H9 (cell line): ENCODE results near the gene C14orf132. TPM values are rescaled to one million over a fixed set of nuclear protein-coding genes. Genes with fewer than 3 reads are reported as not detected.
A peak's percentile ranks its signal among the peaks of the same experiment; 100 is the strongest.

Experiments
- DNase-seq: peaks from one replicate; pipeline ENCODE4 v3.0.0-alpha.2; 2017
- H2AFZ ChIP-seq: one replicate; pipeline ENCODE4 v1.6.1; 2013; ENCODE audit warnings: mild to moderate bottlenecking, low read length, control low read depth, moderate library complexity
- H2AK5ac ChIP-seq: 2 replicates; pipeline ENCODE4 v1.6.1; 2013; ENCODE audit warnings: low read length, control low read depth, mixed read lengths; ENCODE audit not compliant: insufficient read length
- H2BK120ac ChIP-seq: one replicate; pipeline ENCODE4 v1.6.1; 2013; ENCODE audit warnings: low read depth, mild to moderate bottlenecking, low read length, control low read depth, inconsistent platforms; ENCODE audit not compliant: poor library complexity, severe bottlenecking
- H2BK12ac ChIP-seq: 2 replicates; pipeline ENCODE4 v1.6.1; 2013; ENCODE audit warnings: low read length, control low read depth, mixed read lengths, low read depth; ENCODE audit not compliant: insufficient read length
- H2BK15ac ChIP-seq: 2 replicates; pipeline ENCODE4 v1.6.1; 2013; ENCODE audit warnings: low read depth, low read length, control low read depth
- H2BK20ac ChIP-seq: one replicate; pipeline ENCODE4 v1.6.1; 2013; ENCODE audit warnings: low read depth, mild to moderate bottlenecking, low read length, control low read depth, inconsistent platforms; ENCODE audit not compliant: poor library complexity, severe bottlenecking
- H2BK5ac ChIP-seq: 2 replicates; pipeline ENCODE4 v1.6.1; 2013; ENCODE audit warnings: low read length, control low read depth, mixed read lengths; ENCODE audit not compliant: insufficient read length
- H3K14ac ChIP-seq: 2 replicates; pipeline ENCODE4 v1.6.1; 2013; ENCODE audit warnings: low read length, control low read depth; ENCODE audit not compliant: insufficient read depth
- H3K18ac ChIP-seq: 2 replicates; pipeline ENCODE4 v1.6.1; 2013; ENCODE audit warnings: low read depth, mild to moderate bottlenecking, mixed read lengths, low read length, control low read depth; ENCODE audit not compliant: insufficient read length
- H3K23ac ChIP-seq: 2 replicates; pipeline ENCODE4 v1.6.1; 2013; ENCODE audit warnings: low read length, control low read depth, mixed read lengths, low read depth; ENCODE audit not compliant: insufficient read length
- H3K23me2 ChIP-seq: 2 replicates; pipeline ENCODE4 v1.6.1; 2013; ENCODE audit warnings: low read depth, mild to moderate bottlenecking, mixed read lengths, low read length, control low read depth; ENCODE audit not compliant: insufficient read length, poor library complexity, severe bottlenecking
- H3K27ac ChIP-seq: 2 replicates; pipeline ENCODE4 v1.5.1; 2013; ENCODE audit warnings: low read length, control low read depth, mixed read lengths, low read depth; ENCODE audit not compliant: insufficient read length
- H3K27me3 ChIP-seq: 2 replicates; pipeline ENCODE4 v1.6.1; 2013; ENCODE audit warnings: low read length, control low read depth, inconsistent platforms; ENCODE audit not compliant: insufficient read depth
- H3K4ac ChIP-seq: 2 replicates; pipeline ENCODE4 v1.6.1; 2013; ENCODE audit warnings: low read depth, mild to moderate bottlenecking, control low read depth, inconsistent platforms, low read length, moderate library complexity
- H3K4me1 ChIP-seq: 2 replicates; pipeline ENCODE4 v1.6.1; 2013; ENCODE audit warnings: low read length, control low read depth, inconsistent platforms; ENCODE audit not compliant: insufficient read depth
- H3K4me2 ChIP-seq: 2 replicates; pipeline ENCODE4 v1.6.1; 2013; ENCODE audit warnings: low read length, control low read depth, mixed read lengths; ENCODE audit not compliant: insufficient read length, insufficient read depth
- H3K56ac ChIP-seq: 2 replicates; pipeline ENCODE4 v1.6.1; 2013; ENCODE audit warnings: low read depth, mild to moderate bottlenecking, mixed read lengths, low read length, control low read depth; ENCODE audit not compliant: insufficient read length
- H3K79me1 ChIP-seq: 2 replicates; pipeline ENCODE4 v1.6.1; 2013; ENCODE audit warnings: low read depth, mild to moderate bottlenecking, moderate library complexity, low read length, control low read depth, inconsistent platforms; ENCODE audit not compliant: insufficient read depth, poor library complexity, severe bottlenecking
- H3K79me2 ChIP-seq: 2 replicates; pipeline ENCODE4 v1.6.1; 2013; ENCODE audit warnings: low read length, control low read depth, inconsistent platforms; ENCODE audit not compliant: insufficient read depth
- H3K9ac ChIP-seq: 2 replicates; pipeline ENCODE4 v1.6.1; 2013; ENCODE audit warnings: low read length, control low read depth, mixed read lengths; ENCODE audit not compliant: insufficient read length; ENCODE audit errors: extremely low read depth
- H3K9me3 ChIP-seq: one replicate; pipeline ENCODE4 v1.6.1; 2013; ENCODE audit warnings: low read depth, low read length, inconsistent platforms; ENCODE audit not compliant: control insufficient read depth
- H3T11ph ChIP-seq: one replicate; pipeline ENCODE4 v1.6.1; 2013; ENCODE audit warnings: mild to moderate bottlenecking, low read length, control low read depth, inconsistent platforms
- H4K20me1 ChIP-seq: one replicate; pipeline ENCODE4 v1.6.1; 2013; ENCODE audit not compliant: control insufficient read depth, insufficient read length, insufficient read depth
- H4K5ac ChIP-seq: 2 replicates; pipeline ENCODE4 v1.6.1; 2013; ENCODE audit warnings: low read depth, mild to moderate bottlenecking, mixed read lengths, low read length, control low read depth; ENCODE audit not compliant: insufficient read length
- H4K8ac ChIP-seq: replicated peaks from 2 replicates; pipeline ENCODE4 v1.6.1; 2013; ENCODE audit warnings: low read length, control low read depth, mixed read lengths, low read depth; ENCODE audit not compliant: insufficient read length
- H4K91ac ChIP-seq: 2 replicates; pipeline ENCODE4 v1.6.1; 2013; ENCODE audit warnings: low read depth, mild to moderate bottlenecking, moderate library complexity, mixed read lengths, low read length, control low read depth; ENCODE audit not compliant: insufficient read length
- H3K27ac Mint-ChIP-seq, 3 experiments: 2 replicates in 2 of 3; 3 replicates in 1 of 3; pipeline ENCODE4 v1.8.0; 2020 to 2021; ENCODE audit warnings: mixed read lengths in 3 of 3, mild to moderate bottlenecking in 1 of 3, moderate library complexity in 1 of 3
- H3K27me3 Mint-ChIP-seq: 2 replicates; pipeline ENCODE4 v1.8.0; 2021; ENCODE audit warnings: low read depth, mild to moderate bottlenecking, moderate library complexity, mixed read lengths
- H3K36me3 Mint-ChIP-seq, 3 experiments: 2 replicates in 2 of 3; 3 replicates in 1 of 3; pipeline ENCODE4 v1.8.0; 2020 to 2021; ENCODE audit warnings: low read depth in 3 of 3, mixed read lengths in 3 of 3; ENCODE audit not compliant: insufficient read depth in 1 of 3
- H3K4me1 Mint-ChIP-seq, 2 experiments: 2 replicates each; pipeline ENCODE4 v1.8.0; 2020; ENCODE audit warnings: mixed read lengths in 2 of 2
- H3K4me3 Mint-ChIP-seq, 2 experiments: 2 replicates in 1 of 2; 3 replicates in 1 of 2; pipeline ENCODE4 v1.8.0; 2020 to 2021; ENCODE audit warnings: mild to moderate bottlenecking in 2 of 2, mixed read lengths in 2 of 2, moderate library complexity in 1 of 2
- H3K9me3 Mint-ChIP-seq, 2 experiments: 2 replicates in 1 of 2; 3 replicates in 1 of 2; pipeline ENCODE4 v1.8.0; 2020; ENCODE audit warnings: mild to moderate bottlenecking in 2 of 2, mixed read lengths in 2 of 2, moderate library complexity in 1 of 2
- WGBS: extraction: QIAGEN DNeasy Blood & Tissue Kit; methylation state at CpG from one replicate; pipeline ENCODE4 v1.1.7; 2013; ENCODE audit warnings: missing lambda C conversion rate, low lambda C conversion rate, mixed read lengths; ENCODE audit not compliant: insufficient read length; ENCODE audit errors: extremely low coverage; 5-methylcytosine and 5-hydroxymethylcytosine counted together
- total RNA-seq: library from RNA; stranded (reverse); gene quantifications from 2 replicates; pipeline ENCODE4 v1.2.1, GENCODE V29; 2021
- TF ChIP-seq, protein P1 (sequence below): fragments of 200-600 bp; sonication (generic); conservative IDR thresholded peaks from 3 replicates; pipeline ENCODE4 v1.8.0; 2021; ENCODE audit warnings: antibody characterized with exemption, mild to moderate bottlenecking

The C14orf132 gene
- total RNA-seq, 1 experiment from 2014 or later = 5.7 TPM

DNA sequence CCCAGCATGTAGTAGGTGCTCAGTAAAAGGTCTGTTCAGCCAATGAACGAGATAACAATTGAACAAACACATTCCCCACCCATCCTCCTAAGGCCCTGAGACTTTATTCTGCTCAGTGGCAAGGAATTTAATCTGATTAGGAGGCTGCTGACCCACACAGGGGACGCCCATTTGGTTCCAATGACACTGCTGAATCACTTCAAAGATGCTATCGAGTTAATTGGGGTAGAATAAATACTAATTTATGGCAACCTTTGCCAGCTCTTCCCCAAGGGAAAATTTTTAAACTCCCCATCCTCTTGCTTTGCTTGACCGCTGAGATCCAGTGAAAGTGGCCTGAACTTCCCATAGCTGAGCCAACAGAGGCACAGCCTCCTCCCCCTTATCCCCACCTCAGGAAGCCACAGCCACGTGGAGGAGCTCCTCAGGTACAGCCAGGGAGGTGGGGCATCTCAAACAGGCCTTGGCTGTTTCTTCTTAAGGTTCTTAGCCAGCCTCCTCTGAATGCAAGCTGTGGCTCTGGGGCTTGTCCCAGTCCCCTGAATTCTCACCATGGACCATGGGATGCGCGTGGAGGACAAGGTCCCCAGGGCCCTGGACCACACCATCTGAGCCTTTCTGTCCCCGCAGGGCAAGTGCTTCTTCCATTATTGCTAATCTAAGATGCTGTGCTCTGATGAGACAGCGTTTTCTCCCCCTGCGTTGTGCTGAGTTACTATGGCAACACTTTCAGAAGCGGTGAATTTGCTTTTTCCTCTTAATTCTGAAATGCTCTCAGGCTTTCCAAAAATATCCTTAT is 26.7 kb downstream of the C14orf132 start:
- Histone ChIP-seq H3K4ac (no peak overlapping the region), H3K9ac (no peak overlapping the region), H2AK5ac (no peak overlapping the region), H3K56ac (no peak overlapping the region), H3K79me2 (no peaks in the 10 kb centered on the region), H3K27me3 (no peaks in the 10 kb centered on the region), H4K8ac (no peak overlapping the region), H3K18ac (no peak overlapping the region), H2BK20ac (no peak overlapping the region), H3K27ac (no peak overlapping the region), H3K23ac (no peak overlapping the region), H2BK5ac (no peak overlapping the region), H4K91ac (no peak overlapping the region), H3K4me2 (no peak overlapping the region), H3K4me1 (no peaks in the 10 kb centered on the region), H2BK15ac (no peak overlapping the region), H3K23me2 (no peaks in the 10 kb centered on the region), H3T11ph (no peak overlapping the region), H3K79me1 (no peaks in the 10 kb centered on the region), H2AFZ (no peak overlapping the region), H2BK120ac (no peak overlapping the region), H4K20me1 (no peaks in the 10 kb centered on the region), H4K5ac (no peak overlapping the region), H2BK12ac (no peak overlapping the region), H3K9me3 (no peaks in the 10 kb centered on the region), H3K14ac (0 out of 2 replicates have a peak overlapping the region, but pooled peaks have one; percentile 4)
- no peak overlapping the region for H3K4me3 Mint-ChIP-seq
- H3K4me1 Mint-ChIP-seq = peaks cover 2 to 10% of the 10 kb centered on the region in 2 experiments; a peak in 2 of 4 replicates
- no CpG with 5 or more reads among the region's 11 CpGs for WGBS
- no peaks in the 10 kb centered on the region for H3K27me3 Mint-ChIP-seq
- H3K27ac Mint-ChIP-seq = no peak overlapping the region
- no peaks in the 10 kb centered on the region for H3K36me3 Mint-ChIP-seq
- no peaks in the 10 kb centered on the region; a peak in 1 of 5 replicates for H3K9me3 Mint-ChIP-seq
- no peak for DNase-seq
- TF ChIP-seq, protein P1, sequence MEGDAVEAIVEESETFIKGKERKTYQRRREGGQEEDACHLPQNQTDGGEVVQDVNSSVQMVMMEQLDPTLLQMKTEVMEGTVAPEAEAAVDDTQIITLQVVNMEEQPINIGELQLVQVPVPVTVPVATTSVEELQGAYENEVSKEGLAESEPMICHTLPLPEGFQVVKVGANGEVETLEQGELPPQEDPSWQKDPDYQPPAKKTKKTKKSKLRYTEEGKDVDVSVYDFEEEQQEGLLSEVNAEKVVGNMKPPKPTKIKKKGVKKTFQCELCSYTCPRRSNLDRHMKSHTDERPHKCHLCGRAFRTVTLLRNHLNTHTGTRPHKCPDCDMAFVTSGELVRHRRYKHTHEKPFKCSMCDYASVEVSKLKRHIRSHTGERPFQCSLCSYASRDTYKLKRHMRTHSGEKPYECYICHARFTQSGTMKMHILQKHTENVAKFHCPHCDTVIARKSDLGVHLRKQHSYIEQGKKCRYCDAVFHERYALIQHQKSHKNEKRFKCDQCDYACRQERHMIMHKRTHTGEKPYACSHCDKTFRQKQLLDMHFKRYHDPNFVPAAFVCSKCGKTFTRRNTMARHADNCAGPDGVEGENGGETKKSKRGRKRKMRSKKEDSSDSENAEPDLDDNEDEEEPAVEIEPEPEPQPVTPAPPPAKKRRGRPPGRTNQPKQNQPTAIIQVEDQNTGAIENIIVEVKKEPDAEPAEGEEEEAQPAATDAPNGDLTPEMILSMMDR = no peak
